HG02970 (cell line): ENCODE measurements around the gene KCNMA1.

Source experiments
- ATAC-seq: cut with Tn5 transposase; IDR thresholded peaks from one replicate; pipeline ENCODE4 v1.9.1; 2021; ENCODE audit warnings: mild to moderate bottlenecking, moderate library complexity, moderate number of reproducible peaks; ENCODE audit not compliant: unreplicated experiment, low FRiP score

KCNMA1 gene

DNA sequence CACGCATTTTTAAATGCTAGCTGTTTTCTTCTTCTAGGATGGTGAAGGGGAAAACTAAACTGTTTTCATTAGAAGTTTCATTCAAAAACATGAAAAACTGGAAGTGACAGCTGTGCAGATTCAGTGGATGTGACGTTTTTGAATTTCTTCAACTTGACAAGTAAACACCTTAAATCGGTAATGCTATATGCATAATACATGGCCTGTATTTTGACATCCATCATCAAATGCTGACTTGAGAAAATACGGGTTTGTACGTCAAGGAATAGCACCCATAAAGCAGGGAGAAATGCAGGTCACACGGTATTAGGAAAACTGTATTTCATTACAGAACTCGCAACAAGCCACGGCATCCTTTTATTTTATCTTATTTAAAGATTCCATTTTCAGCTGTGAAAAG lies 720.5 kb downstream of the KCNMA1 start:
- ATAC-seq, result no peak

DNA sequence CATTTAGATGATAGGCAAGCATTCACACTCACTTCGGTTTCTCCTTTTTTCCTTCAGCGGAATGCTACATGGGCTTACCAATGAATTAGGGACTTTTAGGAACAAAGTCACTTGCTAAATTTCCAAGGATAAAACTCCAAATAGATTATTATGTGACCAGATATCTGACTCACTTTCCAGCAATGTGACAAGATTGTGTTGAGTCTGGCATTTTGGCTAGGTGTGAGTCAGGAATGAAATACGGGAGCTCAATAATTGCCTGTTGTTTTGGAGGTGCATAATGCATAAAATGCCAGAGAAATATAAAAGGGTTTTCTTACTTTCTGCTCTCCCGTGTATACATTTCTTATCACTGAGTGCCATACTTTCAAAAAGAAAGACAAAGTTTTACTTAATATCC lies 721.1 kb downstream of the KCNMA1 start:
- no peak for ATAC-seq

DNA sequence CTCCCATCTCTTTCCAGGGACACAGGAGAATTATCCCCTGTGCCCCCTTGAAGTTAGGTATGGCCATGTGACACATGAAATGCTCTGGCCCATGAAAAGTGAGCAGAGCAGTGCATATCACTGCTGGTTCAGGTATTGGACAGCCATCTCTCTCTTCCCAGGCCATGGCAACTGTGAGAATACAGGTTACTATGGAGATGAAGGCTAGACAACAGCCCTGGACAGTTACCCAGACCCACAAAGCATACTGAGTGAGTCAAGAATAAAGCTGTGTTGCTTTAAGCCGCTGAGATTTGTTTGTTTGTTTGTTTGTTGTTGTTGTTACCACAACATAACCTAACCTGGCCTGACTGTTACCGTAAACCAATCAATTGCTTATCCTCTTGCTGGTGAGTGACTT lies 722.3 kb downstream of the KCNMA1 start:
- no peak for ATAC-seq

DNA sequence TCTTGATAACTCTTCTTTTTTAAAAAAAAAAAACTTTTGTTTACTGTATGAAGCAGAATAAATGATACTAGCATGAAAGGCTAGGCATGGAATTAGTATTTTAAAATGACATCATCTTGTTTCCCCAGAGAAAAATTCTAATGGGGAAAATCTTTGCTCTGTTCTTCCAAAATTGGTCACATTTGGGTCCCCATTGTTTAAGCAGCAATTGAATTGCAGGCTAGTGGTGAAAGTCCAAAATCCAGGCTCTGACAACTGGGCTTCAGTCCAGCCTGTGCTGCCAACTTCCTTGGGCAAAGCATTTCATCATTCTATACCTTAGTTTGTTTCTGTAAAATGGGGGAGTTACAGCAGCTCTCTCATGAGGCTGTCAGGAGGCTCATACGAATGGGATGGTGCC lies 726.4 kb downstream of the KCNMA1 start:
- no peak for ATAC-seq

DNA sequence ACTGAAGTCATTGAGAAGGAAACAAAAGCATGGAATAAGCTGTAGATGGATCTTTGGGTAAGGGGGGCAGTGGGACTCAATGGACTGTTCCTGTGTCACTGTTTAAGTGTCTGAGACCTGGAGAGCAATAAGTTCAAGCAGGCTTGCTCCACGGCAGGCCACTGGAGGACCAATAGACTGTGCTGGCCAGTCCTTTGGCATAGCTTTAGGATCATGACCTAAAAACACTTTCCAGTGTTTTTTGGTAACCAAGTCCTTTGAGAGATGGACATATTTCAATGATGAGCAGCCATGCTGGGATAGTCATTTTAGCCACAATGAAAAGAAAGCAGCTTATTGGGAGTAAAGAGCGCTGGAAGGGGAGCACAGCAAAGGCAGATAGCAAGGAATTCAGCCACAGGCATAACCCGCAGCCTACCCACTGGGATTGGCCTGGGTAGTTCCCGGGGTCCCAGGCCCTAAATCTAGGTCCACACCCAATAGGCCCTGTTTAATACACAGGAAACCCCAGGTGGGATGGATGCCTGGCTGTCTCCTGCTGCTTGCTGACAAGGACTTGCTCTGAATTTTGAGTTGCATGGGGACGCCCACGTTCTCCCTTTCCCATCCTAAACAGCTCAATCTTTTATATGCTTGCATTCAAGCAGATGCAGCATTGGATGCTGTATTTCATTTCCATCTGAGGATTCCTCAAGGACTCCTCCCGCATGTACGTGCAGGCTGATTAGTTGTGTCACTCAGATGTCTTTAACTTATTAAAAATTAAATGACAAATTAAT lies 727.2 kb downstream of the KCNMA1 start:
- ATAC-seq, result no peak

DNA sequence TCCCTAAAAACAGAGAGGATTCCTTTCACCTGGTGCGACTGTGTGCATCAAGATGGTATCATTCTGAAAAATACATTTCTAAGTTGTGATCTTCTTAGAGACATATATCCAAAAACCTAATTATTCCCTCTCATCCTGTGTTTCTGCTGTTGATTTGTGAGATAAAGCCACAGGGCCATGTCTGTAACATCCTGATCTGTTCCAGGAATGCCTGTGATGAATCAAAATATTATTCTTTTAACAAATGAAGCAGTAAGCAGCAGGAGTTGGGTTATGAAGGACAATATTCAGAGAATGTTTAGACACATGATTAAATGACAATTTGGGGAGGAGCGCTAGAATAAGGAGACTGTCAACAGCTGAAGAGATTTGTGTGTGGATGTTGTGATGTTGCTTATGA lies 731.4 kb downstream of the KCNMA1 start:
- no peak for ATAC-seq

DNA sequence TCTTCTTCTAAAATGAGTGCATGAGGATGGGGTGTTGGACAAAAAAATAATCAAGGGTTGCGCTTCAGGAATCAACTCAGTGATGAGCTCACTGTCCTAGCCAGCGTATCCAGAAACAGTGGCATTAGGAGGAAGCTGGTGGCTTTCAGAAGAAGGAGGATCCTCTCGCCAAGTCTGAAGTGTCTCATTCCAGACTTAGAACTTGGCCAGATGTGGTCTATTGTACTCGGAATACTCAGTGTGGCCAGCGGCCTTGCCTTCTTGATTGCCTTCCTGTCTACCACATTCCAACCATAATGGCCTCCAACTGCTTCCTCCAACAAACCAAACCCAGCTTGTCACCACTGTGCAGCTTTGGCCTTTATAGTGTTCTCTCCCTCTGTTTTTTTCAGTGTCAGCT lies 732.4 kb downstream of the KCNMA1 start:
- no peak for ATAC-seq

DNA sequence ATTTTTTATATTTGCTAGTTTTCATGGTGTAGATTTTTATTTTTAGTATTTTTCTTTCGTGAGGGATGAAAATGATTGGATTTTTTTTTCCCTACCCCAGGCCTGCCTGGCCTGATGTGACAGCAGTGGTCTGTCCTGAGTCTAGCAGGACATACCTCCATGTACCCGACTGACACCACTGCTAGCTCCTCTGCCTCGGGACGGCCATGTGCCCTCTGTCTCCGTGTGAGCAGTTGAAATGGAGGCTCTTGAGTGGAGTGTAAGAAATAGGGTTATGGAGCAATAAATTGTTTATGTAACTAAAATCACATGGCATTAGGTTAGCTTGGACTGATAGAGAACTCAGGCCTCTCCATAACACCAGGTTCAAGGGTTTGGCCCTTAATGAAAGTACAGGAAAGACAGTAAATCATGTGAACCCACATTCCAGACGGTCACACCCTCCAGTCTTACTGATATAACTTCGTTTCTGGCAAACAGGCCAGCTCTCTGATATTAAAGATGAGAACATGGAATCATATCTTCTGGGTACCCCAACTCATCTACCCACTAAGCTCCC lies 734.1 kb downstream of the KCNMA1 start:
- no peak for ATAC-seq

DNA sequence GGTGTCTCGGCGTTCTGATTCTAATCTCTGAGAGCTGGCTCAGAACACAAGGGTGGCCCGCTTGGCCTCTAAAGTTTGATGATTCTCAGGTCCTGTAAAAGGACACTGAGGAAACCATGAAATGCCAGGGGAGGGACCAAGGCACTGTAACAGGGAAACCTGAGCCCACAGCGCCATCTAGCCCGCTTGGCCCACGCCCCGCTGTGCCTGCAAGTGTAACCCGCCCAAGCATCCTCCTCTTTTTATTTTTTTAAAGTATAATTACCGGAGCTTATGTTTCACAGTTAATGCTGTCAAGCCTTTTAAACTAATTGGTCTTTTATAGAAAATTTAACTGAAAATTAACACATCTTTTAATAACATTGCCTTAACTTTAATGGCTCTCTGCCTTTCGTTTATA lies 734.7 kb downstream of the KCNMA1 start:
- ATAC-seq, result no peak

DNA sequence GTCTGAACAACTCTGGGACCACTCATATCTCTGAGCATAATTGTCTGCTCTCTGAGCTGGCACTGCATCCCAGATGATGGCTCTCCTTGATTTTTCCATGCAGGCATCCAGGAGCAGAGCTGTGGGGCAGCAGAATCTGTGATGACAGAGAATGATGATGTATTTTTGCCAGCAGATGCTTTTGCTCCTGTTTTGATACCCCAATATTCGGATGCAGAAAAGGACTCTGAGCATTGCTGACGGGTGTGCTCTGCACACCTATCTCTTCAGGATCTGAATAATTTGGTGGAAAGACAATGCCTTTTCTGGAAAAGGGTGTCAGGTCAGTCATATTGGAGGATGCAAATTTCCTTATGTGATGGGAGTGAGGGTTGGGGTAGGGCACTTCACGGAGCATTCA lies 735.9 kb downstream of the KCNMA1 start:
- no peak for ATAC-seq

DNA sequence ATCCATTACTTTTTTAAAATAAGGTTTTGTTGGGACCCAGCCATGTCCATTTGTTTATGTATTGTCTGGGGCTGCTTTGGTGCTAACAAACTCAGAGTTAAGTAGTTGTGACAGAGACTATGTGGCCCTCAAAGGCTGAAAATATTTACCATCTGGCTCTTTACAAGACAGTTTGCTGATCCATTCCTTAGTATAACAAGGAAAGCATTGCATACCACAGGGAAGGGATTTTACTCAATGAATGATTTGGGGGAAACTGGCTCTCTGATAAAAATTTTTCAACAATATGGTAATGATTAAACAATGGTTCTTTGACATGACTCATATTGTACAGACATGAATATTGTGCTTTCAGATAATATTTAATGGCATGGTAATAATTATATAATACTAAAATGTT lies 738.1 kb downstream of the KCNMA1 start:
- no peak for ATAC-seq

DNA sequence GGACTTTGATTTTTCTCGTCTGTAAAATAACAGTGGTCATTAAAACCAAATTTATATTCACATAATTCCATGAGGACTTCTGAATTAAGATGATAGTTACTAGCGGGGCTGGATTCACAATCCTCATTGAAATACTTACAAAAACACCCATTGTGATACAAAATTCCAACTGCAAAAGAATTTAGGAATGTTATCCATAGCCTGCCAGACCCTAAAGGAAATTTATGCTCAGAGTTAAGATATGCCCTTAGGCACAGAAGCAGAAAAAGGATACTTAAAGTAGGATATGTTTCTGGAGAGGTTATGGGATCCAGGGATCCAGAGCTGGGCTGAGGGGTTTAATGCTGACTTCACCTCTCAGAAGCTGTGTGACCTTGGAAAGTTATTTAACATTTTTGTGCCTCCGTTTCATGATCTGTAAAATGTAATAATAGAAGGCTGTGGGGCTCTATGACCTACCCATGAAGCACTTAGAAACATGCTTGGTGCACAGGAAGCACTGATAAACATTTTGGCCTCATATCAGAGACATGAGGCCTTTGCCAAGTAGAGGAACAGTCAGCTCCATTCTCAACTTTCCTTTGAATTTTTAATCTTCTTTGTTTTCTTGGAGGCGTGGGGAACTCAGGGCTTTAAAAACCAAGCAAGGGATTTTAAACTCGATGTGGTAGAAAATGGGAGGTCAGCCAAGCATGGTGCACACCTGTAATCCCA lies 744.7 kb downstream of the KCNMA1 start:
- ATAC-seq, result no peak

DNA sequence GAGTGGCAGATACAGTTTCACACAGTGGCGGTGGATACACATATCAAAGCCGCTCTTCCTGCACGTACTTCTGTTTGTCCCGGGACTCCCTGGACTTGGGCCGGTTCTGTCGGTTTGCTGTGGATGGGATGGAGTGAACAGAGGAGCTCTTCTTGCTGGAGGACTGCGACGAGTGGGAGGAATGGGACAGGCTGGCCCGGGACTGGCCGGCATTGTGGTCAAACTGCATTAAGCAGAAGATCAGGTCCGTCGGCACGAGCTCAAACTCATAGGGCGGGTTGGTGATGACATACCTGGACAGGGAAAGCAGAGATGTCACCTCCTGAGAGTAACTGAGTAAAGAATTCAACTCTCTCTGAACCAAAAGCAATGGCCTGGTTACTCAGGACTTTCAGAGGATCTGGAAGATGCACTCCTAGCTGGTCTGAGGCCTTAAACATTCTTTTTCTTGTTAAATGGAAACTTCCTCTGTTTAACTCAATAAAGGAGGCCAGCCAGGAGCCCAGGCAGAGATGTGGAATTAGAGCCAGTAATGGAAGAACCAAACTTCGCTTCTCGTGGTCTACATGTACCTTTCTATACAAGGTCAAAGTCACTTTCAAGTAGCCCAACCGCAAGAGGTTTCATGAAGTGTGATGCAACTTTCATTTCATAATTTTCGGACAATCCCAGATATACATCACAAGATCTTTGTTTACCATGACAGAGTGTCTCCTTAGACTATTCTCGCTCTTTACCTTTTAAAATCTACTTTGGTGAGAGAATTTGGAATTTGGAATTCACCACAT lies 750.2 kb downstream of the KCNMA1 start:
- no peak for ATAC-seq

DNA sequence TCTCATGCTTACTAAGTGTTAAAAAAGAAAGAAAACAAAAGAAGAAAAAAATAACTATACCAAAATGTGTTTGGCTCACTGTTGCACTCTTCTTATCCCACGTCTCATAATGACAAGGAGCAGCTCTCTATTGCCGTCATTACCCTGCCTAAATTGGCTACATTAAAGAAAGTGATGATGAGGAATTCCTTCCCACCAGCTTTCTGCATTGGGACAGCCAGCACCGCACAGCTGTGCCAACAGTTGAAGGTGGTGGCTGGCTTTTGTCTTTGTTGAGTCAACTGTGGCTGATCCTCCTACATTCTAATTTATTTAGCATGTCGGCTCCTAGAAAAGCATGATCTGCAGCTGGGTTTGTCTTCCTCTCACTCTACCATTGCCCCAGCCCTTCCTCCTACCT lies 751.8 kb downstream of the KCNMA1 start:
- ATAC-seq, result no peak

DNA sequence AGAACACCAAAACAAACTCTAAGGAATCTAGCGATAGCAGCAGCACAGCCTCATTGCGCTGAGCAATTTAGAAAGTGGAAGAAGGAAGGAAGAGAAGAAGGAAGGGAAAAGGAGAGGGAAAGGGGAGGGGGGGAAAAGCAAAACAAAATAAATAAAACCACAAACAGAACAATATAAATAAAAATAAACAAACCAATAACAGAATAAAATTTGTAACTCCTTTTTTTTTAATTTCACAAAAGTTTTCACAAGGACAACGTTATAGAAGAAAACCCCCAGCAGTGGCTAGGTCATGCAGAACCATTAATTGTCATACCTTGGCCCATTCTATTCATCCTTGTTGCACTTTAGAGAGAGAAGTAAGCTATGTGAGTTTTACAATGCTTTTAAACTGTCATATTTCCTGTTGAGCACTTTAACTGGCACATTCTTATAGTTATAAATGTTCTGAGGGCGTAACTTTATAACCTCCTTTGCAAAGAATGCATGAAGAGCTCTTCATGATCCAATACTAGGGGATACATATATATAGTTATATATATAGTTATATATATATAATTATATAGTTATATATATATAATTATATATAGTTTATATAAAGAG lies 752.8 kb downstream of the KCNMA1 start:
- no peak for ATAC-seq

DNA sequence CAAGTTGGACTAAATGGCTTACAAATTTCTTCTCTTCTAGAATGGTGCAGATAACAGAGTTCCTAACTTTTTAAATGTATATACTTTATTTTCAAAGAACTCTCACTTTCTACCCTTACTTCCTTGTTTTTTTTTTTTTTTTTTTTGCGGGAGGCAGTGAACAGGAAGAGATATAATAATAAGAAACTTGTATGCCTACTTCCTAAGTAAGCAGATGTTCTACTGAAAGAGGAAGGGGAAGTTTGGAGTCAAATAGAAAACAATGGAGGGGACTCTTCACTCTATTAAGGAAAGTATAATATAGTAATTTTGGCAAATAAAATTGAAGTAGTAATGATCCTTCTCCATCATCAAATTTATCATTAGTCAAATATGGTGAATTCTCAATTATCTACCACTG lies 754.0 kb downstream of the KCNMA1 start:
- no peak for ATAC-seq

DNA sequence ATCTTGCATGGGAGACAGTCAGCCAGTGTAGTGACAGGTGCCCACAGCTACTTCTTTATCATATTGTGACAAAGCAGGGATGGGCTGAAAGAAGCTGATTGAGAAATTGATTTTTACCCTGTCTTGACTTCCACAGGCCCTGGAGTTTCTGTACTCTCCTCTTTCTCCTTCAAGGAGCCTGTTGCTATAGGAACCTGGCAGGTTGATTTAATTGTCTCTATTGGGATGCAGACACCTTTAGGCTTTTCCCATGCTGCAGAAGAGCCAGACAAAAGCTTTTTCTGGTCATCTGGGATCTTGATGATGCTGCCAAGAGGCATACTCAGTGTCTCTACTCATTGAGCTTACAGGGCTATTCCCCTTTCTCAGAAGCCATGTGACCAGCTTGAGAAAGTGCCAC lies 754.8 kb downstream of the KCNMA1 start:
- no peak for ATAC-seq

DNA sequence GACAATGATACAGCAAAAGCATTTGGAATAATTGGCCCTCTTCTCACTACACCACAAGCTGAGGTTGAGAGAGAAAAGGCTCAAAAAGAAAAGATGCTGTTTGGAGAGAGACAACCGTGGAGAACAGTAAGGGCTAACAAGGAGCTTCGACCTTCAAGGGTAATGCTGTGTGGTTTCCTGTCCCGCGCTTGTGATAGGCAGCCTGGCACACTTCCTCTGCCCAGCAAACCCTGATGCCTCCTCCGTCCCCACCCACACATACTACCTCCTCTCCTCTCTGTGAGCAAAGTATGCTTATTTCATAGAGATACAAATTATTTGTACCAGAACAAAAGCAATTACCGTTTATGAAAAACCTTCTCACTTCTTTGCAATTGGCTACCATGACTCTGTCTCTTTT lies 755.4 kb downstream of the KCNMA1 start:
- no peak for ATAC-seq

DNA sequence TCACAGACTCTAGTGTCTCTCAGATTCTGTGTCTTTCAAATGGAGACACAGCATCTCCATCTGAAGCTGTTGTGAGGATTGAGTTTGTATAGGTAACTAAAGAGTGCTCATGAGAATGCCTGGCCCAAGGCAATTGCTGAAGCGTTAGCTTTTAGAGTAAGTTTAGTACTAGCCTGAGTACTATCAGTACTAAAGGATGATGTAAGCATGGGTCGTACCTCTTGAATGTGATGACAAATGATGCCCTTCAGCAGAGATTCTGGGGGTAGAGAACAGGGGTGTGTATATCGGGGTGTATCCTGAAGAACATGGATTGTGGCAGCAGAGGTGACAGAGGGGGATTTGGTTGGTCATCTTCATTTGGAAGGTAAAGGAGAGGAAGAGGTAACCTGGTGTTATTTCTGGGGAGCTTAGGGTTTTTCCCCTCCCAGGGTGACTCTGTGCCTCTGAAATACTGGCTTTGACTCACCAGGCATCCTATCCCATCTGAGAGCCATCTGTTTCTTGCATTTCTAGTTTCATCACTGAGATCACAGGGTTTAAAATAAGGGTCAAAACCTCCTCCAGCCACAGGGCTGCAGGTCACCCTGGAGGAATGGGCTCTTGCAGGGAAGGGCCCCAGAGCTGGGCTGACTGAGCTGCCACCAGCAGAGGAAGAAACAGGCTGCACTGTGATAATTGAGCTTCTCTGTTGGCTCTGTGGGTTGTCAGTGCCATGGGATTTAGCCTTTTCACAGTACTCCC lies 756.0 kb downstream of the KCNMA1 start:
- no peak for ATAC-seq

DNA sequence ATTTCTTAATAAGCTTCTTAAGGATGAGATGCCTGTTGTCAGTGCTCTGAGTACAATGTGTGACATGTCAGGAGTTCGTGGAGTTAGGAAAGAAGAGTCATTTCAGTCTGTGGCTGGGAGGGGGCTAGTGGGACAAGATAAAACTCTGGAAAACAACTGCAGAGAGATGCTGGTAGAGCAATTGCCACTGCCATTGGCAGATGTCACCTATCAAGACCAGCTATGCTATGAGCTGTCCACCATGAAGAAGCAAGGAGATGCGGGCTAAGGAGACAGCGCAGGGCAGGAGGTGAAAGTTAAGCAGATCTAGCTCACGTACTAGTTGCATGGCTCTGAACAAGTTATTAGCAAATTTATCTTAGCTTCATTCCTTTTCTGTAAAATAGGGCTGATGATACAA lies 756.7 kb downstream of the KCNMA1 start:
- ATAC-seq, result no peak
